NB4 (cell line): Measurements from ENCODE around the gene BCL2.

Experiments used
- MYC ChIP-seq: IDR thresholded peaks from 2 replicates; pipeline ENCODE4 v1.6.1; 2011; ENCODE audit warnings: low read depth, low read length
- POLR2A ChIP-seq: IDR thresholded peaks from 2 replicates; pipeline ENCODE4 v1.6.1; 2011; ENCODE audit warnings: mild to moderate bottlenecking; ENCODE audit not compliant: insufficient read length; ENCODE audit errors: extremely low read depth
- TF ChIP-seq, protein P1 (sequence below): IDR thresholded peaks from one replicate; pipeline ENCODE4 v1.5.1; 2012; ENCODE audit warnings: low read depth, low read length

DNA sequence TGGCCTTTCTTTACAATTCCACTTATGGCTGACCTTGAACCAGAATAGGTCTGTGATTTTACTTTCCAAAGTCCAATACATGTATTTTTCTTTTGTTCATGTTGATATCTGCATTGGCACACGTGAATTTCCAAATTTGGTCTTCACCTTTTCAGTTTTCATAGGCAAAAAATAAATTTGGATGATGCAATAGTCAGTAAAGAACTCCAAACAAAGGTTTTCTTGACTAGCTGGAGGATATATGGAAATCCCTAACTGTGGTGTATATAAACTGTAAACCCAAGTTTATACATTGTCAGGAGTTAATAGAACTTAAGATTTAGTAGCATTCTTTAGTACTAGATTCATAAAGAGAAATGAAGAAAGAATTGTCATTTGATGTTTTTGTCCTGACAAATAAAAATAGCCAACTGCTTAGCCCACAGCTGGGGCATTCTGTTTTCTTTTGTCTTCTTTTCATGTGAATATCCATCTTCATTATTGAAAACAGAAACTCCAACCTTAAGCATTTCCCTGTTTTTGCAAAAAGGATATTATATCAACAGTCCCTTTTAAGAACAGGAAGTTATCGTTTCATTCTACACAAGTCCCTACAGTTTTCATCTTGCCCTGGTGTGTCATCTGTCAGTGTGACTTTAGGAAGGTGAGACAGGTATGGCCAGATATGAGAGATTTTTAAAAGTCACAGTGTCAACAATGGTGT, 132.9 kb downstream of the BCL2 start:
- TF ChIP-seq POLR2A (no peak), MYC (no peak)
- TF ChIP-seq, protein P1, sequence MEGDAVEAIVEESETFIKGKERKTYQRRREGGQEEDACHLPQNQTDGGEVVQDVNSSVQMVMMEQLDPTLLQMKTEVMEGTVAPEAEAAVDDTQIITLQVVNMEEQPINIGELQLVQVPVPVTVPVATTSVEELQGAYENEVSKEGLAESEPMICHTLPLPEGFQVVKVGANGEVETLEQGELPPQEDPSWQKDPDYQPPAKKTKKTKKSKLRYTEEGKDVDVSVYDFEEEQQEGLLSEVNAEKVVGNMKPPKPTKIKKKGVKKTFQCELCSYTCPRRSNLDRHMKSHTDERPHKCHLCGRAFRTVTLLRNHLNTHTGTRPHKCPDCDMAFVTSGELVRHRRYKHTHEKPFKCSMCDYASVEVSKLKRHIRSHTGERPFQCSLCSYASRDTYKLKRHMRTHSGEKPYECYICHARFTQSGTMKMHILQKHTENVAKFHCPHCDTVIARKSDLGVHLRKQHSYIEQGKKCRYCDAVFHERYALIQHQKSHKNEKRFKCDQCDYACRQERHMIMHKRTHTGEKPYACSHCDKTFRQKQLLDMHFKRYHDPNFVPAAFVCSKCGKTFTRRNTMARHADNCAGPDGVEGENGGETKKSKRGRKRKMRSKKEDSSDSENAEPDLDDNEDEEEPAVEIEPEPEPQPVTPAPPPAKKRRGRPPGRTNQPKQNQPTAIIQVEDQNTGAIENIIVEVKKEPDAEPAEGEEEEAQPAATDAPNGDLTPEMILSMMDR = no peak
